ENCODE data around the gene CTAG2. TPM values are rescaled to one million over a fixed set of nuclear protein-coding genes. Genes with fewer than 3 reads are reported as not detected.
"Not testable (repeated sequence)": the region's sequence is repeated elsewhere in the genome, so short reads cannot be mapped to it uniquely, and the experiment has no call there.

The CTAG2 gene
- not detected for total RNA-seq

GRCh38 chrX:154653413-154653812 is at the start of gene CTAG2:
CTAG2 (minus strand) TSS chrX:154653579; CDS start chrX:154653515, 64 bp downstream.
- not testable (repeated sequence) for H3K4me3 ChIP-seq, H3K4me1 ChIP-seq, H3K27me3 ChIP-seq

GRCh38 chrX:154698630-154699248 is 45.4 kb upstream of the CTAG2 start:
- Histone ChIP-seq H3K4me1 (no peaks in the 10 kb centered on the region), H3K4me3 (no peak overlapping the region), H3K27me3 (no peaks in the 10 kb centered on the region), H3K27ac (no peak overlapping the region), H3K36me3 (no peaks in the 10 kb centered on the region), H3K9me3 (no peaks in the 10 kb centered on the region)
- 82% methylated on average over 6 of the region's 6 CpGs for WGBS
- DNase-seq (ENCODE audit: low spot score in 2 of 2): no peak
- TF ChIP-seq POLR2AphosphoS5 (IDR thresholded peaks at IDR 0.05) (no peak), CTCF (IDR thresholded peaks at IDR 0.05) (no peak), EP300 (IDR thresholded peaks at IDR 0.05) (no peak), POLR2A (IDR thresholded peaks at IDR 0.05) (no peak)

More at GRCh38 chrX:154653413-154653812, at the start of gene CTAG2:
- H3K36me3 ChIP-seq; H3K27ac ChIP-seq; H3K9me3 ChIP-seq; DNase-seq (ENCODE audit: low spot score in 2 of 2): not testable (repeated sequence)
- no CpG with 5 or more reads among the region's 27 CpGs for WGBS

- no peak for DNase-seq (ENCODE audit: low spot score in 2 of 2)
- Histone ChIP-seq H3K27me3 (no peaks in the 10 kb centered on the region), H3K9me3 (no peaks in the 10 kb centered on the region), H3K36me3 (no peaks in the 10 kb centered on the region), H3K27ac (no peak overlapping the region), H3K4me1 (no peaks in the 10 kb centered on the region), H3K4me3 (no peak overlapping the region)
- WGBS: 88% methylated on average over 1 of the region's 1 CpG
- TF ChIP-seq EP300 (IDR thresholded peaks at IDR 0.05) (no peak), CTCF (IDR thresholded peaks at IDR 0.05) (no peak), POLR2A (IDR thresholded peaks at IDR 0.05) (no peak), POLR2AphosphoS5 (IDR thresholded peaks at IDR 0.05) (no peak)
Observed at GRCh38 chrX:154696676-154697045, 43.3 kb upstream of the CTAG2 start.

GRCh38 chrX:154695911-154696675 is 42.7 kb upstream of the CTAG2 start:
- H3K27me3 ChIP-seq: no peaks in the 10 kb centered on the region
- no peaks in the 10 kb centered on the region for H3K9me3 ChIP-seq
- no peak for DNase-seq (ENCODE audit: low spot score in 2 of 2)
- no peak overlapping the region for H3K4me3 ChIP-seq
- no peaks in the 10 kb centered on the region for H3K4me1 ChIP-seq
- WGBS: 62% methylated on average over 8 of the region's 8 CpGs
- H3K27ac ChIP-seq: no peak overlapping the region
- H3K36me3 ChIP-seq: no peaks in the 10 kb centered on the region
- no peak for TF ChIP-seq CTCF (IDR thresholded peaks at IDR 0.05)
- TF ChIP-seq POLR2A (IDR thresholded peaks at IDR 0.05): no peak
- no peak for TF ChIP-seq EP300 (IDR thresholded peaks at IDR 0.05)
- TF ChIP-seq POLR2AphosphoS5 (IDR thresholded peaks at IDR 0.05): no peak

GRCh38 chrX:154693394-154693793 is 40.0 kb upstream of the CTAG2 start:
- DNase-seq (ENCODE audit: low spot score in 2 of 2): no peak
- Histone ChIP-seq H3K36me3 (no peaks in the 10 kb centered on the region), H3K27ac (no peak overlapping the region), H3K9me3 (no peaks in the 10 kb centered on the region), H3K27me3 (no peaks in the 10 kb centered on the region), H3K4me3 (no peak overlapping the region), H3K4me1 (no peaks in the 10 kb centered on the region)
- WGBS: 86% methylated on average over 3 of the region's 3 CpGs
- TF ChIP-seq POLR2AphosphoS5 (IDR thresholded peaks at IDR 0.05) (no peak), POLR2A (IDR thresholded peaks at IDR 0.05) (no peak), EP300 (IDR thresholded peaks at IDR 0.05) (no peak), CTCF (IDR thresholded peaks at IDR 0.05) (no peak)

- DNase-seq (ENCODE audit: low spot score in 2 of 2); H3K4me1 ChIP-seq; H3K4me3 ChIP-seq; H3K9me3 ChIP-seq; H3K36me3 ChIP-seq; H3K27ac ChIP-seq; H3K27me3 ChIP-seq: not testable (repeated sequence)
- 83% methylated on average over 2 of the region's 2 CpGs for WGBS
Observed at GRCh38 chrX:154690438-154690837, 37.1 kb upstream of the CTAG2 start.

- H3K4me1 ChIP-seq; H3K36me3 ChIP-seq; H3K4me3 ChIP-seq; H3K9me3 ChIP-seq; DNase-seq (ENCODE audit: low spot score in 2 of 2); H3K27ac ChIP-seq; H3K27me3 ChIP-seq: not testable (repeated sequence)
Observed at GRCh38 chrX:154672084-154672483, 18.7 kb upstream of the CTAG2 start.

GRCh38 chrX:154670848-154671247 is 17.5 kb upstream of the CTAG2 start:
- H3K36me3 ChIP-seq; DNase-seq (ENCODE audit: low spot score in 2 of 2); H3K4me3 ChIP-seq; H3K27ac ChIP-seq; H3K4me1 ChIP-seq; H3K9me3 ChIP-seq; H3K27me3 ChIP-seq: not testable (repeated sequence)
- 77% methylated on average over 8 of the region's 8 CpGs for WGBS
